ENCODE results near the gene TRANK1.

DNA sequence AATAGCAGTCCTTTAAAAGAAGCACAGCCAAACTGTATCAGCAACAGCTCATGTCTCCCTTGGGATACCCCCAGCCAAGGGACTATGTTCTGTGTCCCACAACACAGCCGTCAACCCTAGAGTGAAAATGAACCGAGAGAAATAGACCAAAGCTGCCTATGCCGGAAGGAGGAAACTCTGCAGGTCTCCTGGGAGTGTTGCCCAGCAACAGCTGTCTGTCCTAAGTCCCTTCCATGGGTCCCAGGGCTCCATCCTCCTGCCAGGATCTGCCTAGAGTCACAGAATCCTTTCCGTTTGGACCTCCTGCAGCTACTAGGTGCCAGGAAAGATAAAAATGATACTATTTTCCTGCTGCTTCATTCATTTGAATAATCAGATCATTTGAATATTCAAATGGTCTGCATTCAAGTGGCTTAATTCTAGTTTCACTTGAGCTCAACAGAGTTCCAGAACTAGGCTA, 53.1 kb downstream of the TRANK1 start:
- TF ChIP-seq EZH2 (IDR thresholded peaks at IDR 0.05; ENCODE audit: insufficient read depth, poor library complexity, severe bottlenecking) (no peak), EZH2phosphoT487 (IDR thresholded peaks at IDR 0.05; ENCODE audit: insufficient read depth, low read depth) (no peak)
